ENCODE measurements around the gene FUT1. TPM values are rescaled to one million over a fixed set of nuclear protein-coding genes. Genes with fewer than 3 reads are reported as not detected.
A peak's percentile ranks its signal among the peaks of the same experiment; 100 is the strongest.

Gene FUT1
- total and polyA plus RNA-seq, 9 of the 15 experiments (the other 6 are each of a cell fraction or from before 2014, with no cell fraction given) = 2.3 to 18.5 (median 8.8) TPM

DNA sequence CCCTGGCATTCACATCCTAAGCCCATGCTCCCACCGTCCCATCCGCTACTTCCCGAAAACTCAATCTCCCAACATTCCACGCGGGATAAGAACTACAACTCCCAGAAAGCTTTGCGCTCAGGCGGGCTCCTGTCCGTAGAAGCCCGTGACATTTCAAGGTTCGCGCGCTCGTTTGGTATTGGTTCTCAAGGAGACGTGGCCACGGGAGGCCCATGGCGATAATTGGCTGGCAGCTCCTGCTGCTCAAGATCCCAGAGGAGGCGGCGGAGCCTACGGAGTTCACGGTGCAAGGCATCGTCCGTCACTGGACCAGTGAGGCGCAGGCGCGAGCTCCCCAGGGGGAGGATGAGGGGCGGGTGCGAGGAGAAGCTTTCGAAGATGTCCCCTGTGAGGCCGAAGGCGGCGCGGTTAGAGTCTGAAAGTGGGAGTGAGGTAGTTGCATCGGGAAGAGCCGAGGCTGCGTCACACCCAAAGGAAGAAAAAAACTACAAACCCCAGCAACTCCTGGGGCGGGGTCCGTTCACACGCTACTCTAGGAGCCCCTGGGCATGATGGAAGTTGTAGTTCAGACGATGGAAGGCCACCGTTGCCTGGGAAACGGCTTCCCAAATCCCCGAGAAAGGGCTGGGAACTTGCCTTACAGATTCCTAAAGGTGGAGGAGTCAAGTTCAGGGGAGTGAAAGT is 31.7 kb downstream of the FUT1 start (continued):
- TF ChIP-seq, protein P1, sequence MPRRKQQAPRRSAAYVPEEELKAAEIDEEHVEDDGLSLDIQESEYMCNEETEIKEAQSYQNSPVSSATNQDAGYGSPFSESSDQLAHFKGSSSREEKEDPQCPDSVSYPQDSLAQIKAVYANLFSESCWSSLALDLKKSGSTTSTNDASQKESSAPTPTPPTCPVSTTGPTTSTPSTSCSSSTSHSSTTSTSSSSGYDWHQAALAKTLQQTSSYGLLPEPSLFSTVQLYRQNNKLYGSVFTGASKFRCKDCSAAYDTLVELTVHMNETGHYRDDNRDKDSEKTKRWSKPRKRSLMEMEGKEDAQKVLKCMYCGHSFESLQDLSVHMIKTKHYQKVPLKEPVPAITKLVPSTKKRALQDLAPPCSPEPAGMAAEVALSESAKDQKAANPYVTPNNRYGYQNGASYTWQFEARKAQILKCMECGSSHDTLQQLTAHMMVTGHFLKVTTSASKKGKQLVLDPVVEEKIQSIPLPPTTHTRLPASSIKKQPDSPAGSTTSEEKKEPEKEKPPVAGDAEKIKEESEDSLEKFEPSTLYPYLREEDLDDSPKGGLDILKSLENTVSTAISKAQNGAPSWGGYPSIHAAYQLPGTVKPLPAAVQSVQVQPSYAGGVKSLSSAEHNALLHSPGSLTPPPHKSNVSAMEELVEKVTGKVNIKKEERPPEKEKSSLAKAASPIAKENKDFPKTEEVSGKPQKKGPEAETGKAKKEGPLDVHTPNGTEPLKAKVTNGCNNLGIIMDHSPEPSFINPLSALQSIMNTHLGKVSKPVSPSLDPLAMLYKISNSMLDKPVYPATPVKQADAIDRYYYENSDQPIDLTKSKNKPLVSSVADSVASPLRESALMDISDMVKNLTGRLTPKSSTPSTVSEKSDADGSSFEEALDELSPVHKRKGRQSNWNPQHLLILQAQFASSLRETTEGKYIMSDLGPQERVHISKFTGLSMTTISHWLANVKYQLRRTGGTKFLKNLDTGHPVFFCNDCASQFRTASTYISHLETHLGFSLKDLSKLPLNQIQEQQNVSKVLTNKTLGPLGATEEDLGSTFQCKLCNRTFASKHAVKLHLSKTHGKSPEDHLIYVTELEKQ (CRISPR knock-in tag; IDR thresholded peaks at IDR 0.05) = no peak
- TF ChIP-seq, protein P2, sequence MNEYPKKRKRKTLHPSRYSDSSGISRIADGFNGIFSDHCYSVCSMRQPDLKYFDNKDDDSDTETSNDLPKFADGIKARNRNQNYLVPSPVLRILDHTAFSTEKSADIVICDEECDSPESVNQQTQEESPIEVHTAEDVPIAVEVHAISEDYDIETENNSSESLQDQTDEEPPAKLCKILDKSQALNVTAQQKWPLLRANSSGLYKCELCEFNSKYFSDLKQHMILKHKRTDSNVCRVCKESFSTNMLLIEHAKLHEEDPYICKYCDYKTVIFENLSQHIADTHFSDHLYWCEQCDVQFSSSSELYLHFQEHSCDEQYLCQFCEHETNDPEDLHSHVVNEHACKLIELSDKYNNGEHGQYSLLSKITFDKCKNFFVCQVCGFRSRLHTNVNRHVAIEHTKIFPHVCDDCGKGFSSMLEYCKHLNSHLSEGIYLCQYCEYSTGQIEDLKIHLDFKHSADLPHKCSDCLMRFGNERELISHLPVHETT (CRISPR knock-in tag; conservative IDR thresholded peaks at IDR 0.05 in 1 of 2, IDR thresholded peaks at IDR 0.05 in 1 of 2) = peak in 1 of 2 experiments; percentile 32; a peak in 1 of 4 replicates
- TF ChIP-seq HNRNPLL (IDR thresholded peaks at IDR 0.05; ENCODE audit: low read depth, low read length, poor library complexity, severe bottlenecking) (peak; percentile 100), POLR2B (IDR thresholded peaks at IDR 0.05; ENCODE audit: low read depth, partially characterized antibody) (peak; percentile 48), RBM25 (IDR thresholded peaks at IDR 0.05; ENCODE audit: low read depth, low read length, severe bottlenecking) (peak; percentile 80), MYC (IDR thresholded peaks at IDR 0.05; ENCODE audit: low read depth, low read length) (peak; percentile 33), MYC (CRISPR knock-in tag; IDR thresholded peaks at IDR 0.05; ENCODE audit: borderline replicate concordance, low read depth) (no peak), NFXL1 (CRISPR knock-in tag; IDR thresholded peaks at IDR 0.05) (no peak), SP1 (CRISPR knock-in tag; IDR thresholded peaks at IDR 0.05) (peak; percentile 91), ZC3H4 (CRISPR knock-in tag; IDR thresholded peaks at IDR 0.05; ENCODE audit: borderline replicate concordance) (no peak), MYBL2 (IDR thresholded peaks at IDR 0.05; ENCODE audit: low read depth) (no peak; the same call in 1 of the 2 replicates), MYBL2 (CRISPR knock-in tag; IDR thresholded peaks at IDR 0.05; ENCODE audit: borderline replicate concordance) (no peak), EP400 (IDR thresholded peaks at IDR 0.05) (peak; percentile 75), ZFP30 (CRISPR knock-in tag; IDR thresholded peaks at IDR 0.05; ENCODE audit: borderline replicate concordance) (no peak), TBP (optimal IDR thresholded peaks at IDR 0.05; ENCODE audit: low read depth, low read length) (peak; percentile 55), CTBP1 (IDR thresholded peaks at IDR 0.05; ENCODE audit: borderline replicate concordance) (0 out of 2 replicates have a peak, but pooled peaks have one; percentile 14)
- TF ChIP-seq, protein P3, sequence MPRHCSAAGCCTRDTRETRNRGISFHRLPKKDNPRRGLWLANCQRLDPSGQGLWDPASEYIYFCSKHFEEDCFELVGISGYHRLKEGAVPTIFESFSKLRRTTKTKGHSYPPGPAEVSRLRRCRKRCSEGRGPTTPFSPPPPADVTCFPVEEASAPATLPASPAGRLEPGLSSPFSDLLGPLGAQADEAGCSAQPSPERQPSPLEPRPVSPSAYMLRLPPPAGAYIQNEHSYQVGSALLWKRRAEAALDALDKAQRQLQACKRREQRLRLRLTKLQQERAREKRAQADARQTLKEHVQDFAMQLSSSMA (CRISPR knock-in tag; IDR thresholded peaks at IDR 0.05) = no peak
- TF ChIP-seq, protein P4, sequence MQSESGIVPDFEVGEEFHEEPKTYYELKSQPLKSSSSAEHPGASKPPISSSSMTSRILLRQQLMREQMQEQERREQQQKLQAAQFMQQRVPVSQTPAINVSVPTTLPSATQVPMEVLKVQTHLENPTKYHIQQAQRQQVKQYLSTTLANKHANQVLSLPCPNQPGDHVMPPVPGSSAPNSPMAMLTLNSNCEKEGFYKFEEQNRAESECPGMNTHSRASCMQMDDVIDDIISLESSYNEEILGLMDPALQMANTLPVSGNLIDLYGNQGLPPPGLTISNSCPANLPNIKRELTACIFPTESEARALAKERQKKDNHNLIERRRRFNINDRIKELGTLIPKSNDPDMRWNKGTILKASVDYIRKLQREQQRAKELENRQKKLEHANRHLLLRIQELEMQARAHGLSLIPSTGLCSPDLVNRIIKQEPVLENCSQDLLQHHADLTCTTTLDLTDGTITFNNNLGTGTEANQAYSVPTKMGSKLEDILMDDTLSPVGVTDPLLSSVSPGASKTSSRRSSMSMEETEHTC (IDR thresholded peaks at IDR 0.05) = peak; percentile 52; the same call in 1 of the 2 replicates
- TF ChIP-seq, protein P5, sequence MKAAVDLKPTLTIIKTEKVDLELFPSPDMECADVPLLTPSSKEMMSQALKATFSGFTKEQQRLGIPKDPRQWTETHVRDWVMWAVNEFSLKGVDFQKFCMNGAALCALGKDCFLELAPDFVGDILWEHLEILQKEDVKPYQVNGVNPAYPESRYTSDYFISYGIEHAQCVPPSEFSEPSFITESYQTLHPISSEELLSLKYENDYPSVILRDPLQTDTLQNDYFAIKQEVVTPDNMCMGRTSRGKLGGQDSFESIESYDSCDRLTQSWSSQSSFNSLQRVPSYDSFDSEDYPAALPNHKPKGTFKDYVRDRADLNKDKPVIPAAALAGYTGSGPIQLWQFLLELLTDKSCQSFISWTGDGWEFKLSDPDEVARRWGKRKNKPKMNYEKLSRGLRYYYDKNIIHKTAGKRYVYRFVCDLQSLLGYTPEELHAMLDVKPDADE (conservative IDR thresholded peaks at IDR 0.05; ENCODE audit: control insufficient read depth, low read depth, low read length) = peak; percentile 97

Measured in K562 (cell line).